ENCODE measurements around the gene HOXC9. TPM values are rescaled to one million over a fixed set of nuclear protein-coding genes. Genes with fewer than 3 reads are reported as not detected.

HOXC9 gene
- total and polyA plus RNA-seq, 9 of the 15 experiments (the other 6 are each of a cell fraction or from before 2014, with no cell fraction given) = 1.1 to 10.5 (median 9.3) TPM

DNA sequence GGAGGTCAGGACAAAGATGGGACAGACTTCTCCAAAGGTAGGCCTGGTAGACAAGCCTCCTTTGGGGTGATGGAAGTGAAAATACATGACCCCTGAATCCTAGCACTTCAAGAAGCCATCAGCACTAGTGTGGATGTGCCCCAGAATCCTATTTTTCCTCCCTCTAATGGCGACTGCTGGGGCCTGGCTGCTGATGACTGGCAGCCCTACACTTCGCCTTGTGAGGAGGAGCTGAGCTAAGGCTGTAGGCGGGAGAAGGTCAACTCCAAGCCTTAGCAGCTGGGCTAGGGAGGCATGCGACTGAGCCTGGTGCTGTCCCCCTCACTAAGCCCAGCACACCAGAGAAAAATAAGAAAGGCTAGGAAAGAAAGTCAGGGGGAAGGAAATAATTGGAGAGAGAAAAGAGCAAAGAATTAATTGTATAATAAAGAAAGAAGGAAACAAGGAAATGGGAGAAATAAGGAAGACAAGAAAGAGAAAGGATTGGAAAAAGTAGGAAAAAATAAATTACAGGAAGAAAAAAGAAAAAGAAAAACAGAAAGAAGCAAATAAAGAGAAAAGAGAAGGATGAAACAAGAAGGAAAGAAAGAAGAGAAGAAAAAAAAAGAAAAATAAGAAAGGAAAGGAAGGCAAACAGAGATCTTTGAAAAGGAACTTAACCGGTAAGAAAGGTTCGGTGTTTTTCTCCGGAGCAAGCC lies 19.7 kb upstream of the HOXC9 start:
- Histone ChIP-seq H3K9ac (ENCODE audit: insufficient read depth in 1 of 2, low read depth in 2 of 2, low read length in 2 of 2) (no peak overlapping the region), H3K9me3 (replicated peaks; ENCODE audit: control insufficient read depth, insufficient read depth, low read depth, low read length) (no peaks in the 10 kb centered on the region), H4K20me1 (replicated peaks; ENCODE audit: control insufficient read depth, insufficient read depth, low read length) (no peaks in the 10 kb centered on the region; the same call in 1 of the 2 replicates), H3K4me1 (replicated peaks in 1 of 2; ENCODE audit: control insufficient read depth in 2 of 2, insufficient read depth in 2 of 2, low read length in 2 of 2) (peaks cover 2 to 24% of the 10 kb centered on the region in 2 experiments; a peak in 2 of 5 replicates), H3K79me2 (ENCODE audit: control insufficient read depth, insufficient read depth, low read length) (no peaks in the 10 kb centered on the region), H2AFZ (ENCODE audit: low read depth, low read length) (peak overlapping the region; percentile 63; the same call in 1 of the 2 replicates), H3K27me3 (ENCODE audit: control insufficient read depth in 2 of 2, insufficient read depth in 2 of 2, low read length in 2 of 2) (peaks cover 35 to 41% of the 10 kb centered on the region in 2 experiments), H3K9me1 (ENCODE audit: control insufficient read depth, insufficient read depth, low read length) (no peaks in the 10 kb centered on the region), H3K4me3 (no peak overlapping the region), H3K4me2 (ENCODE audit: insufficient read depth, low read length) (no peak overlapping the region), H3K36me3 (ENCODE audit: control insufficient read depth, insufficient read depth, low read length) (no peaks in the 10 kb centered on the region), H3K27ac (ENCODE audit: extremely low read depth, low read depth, low read length) (no peak overlapping the region)
- TF ChIP-seq CBX2 (IDR thresholded peaks at IDR 0.05; ENCODE audit: insufficient read depth, low read length, poor library complexity, severe bottlenecking) (peak; percentile 25), PKNOX1 (IDR thresholded peaks at IDR 0.05) (peak; percentile 36; the same call in 1 of the 2 replicates), BCL6 (CRISPR knock-in tag; IDR thresholded peaks at IDR 0.05) (no peak), ZNF512 (tag; IDR thresholded peaks at IDR 0.05) (peak; percentile 93), POLR3A (IDR thresholded peaks at IDR 0.05; ENCODE audit: borderline replicate concordance, extremely low read depth, insufficient read depth, insufficient read length) (no peak)
- TF ChIP-seq, protein P1, sequence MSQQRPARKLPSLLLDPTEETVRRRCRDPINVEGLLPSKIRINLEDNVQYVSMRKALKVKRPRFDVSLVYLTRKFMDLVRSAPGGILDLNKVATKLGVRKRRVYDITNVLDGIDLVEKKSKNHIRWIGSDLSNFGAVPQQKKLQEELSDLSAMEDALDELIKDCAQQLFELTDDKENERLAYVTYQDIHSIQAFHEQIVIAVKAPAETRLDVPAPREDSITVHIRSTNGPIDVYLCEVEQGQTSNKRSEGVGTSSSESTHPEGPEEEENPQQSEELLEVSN (IDR thresholded peaks at IDR 0.05; ENCODE audit: borderline replicate concordance in 1 of 2, extremely low read depth in 1 of 2, insufficient read depth in 1 of 2, insufficient read length in 1 of 2, low read depth in 1 of 2, low read length in 1 of 2, poor library complexity in 1 of 2, severe bottlenecking in 1 of 2) = peak in 1 of 2 experiments; percentile 31
- TF ChIP-seq, protein P2, sequence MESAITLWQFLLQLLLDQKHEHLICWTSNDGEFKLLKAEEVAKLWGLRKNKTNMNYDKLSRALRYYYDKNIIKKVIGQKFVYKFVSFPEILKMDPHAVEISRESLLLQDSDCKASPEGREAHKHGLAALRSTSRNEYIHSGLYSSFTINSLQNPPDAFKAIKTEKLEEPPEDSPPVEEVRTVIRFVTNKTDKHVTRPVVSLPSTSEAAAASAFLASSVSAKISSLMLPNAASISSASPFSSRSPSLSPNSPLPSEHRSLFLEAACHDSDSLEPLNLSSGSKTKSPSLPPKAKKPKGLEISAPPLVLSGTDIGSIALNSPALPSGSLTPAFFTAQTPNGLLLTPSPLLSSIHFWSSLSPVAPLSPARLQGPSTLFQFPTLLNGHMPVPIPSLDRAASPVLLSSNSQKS (CRISPR knock-in tag; IDR thresholded peaks at IDR 0.05) = no peak
- FAIRE-seq (peak; percentile 44), DNase-seq (ENCODE audit: extremely low read depth in 1 of 4, low spot score in 3 of 4) (no peak), ATAC-seq (peak; percentile 22; the same call in 1 of the 3 replicates)
- POLR2A ChIA-PET = interaction anchor here (0.6 kb wide), 1 partner anchor 371 kb away, joined by 3 read pairs; no protein-coding TSS in a partner anchor
- intact Hi-C loops (cut with micrococcal nuclease) (loop anchor here (10.0 kb wide), 1 partner anchor 385 kb away; the partner anchor contains the start of gene GPR84), in situ Hi-C loops (cut with MboI) (loop anchor here (10.0 kb wide), 1 partner anchor 385 kb away; the partner anchor contains the start of gene GPR84)
- CTCF ChIA-PET (ENCODE audit: low intra/inter-chr PET ratio) = no interaction called here
- BruUV-seq (replicated peaks) = no TSS peak
- 27% methylated on average over 7 of the region's 7 CpGs for WGBS (ENCODE audit: insufficient coverage, low coverage, missing lambda C conversion rate)
